Measurements from ENCODE around the gene NSUN7. TPM values are rescaled to one million over a fixed set of nuclear protein-coding genes. Genes with fewer than 3 reads are reported as not detected.

Gene NSUN7
- total RNA-seq, 6 experiments from 2014 or later, result 0.18 to 0.61 (median 0.36) TPM

DNA sequence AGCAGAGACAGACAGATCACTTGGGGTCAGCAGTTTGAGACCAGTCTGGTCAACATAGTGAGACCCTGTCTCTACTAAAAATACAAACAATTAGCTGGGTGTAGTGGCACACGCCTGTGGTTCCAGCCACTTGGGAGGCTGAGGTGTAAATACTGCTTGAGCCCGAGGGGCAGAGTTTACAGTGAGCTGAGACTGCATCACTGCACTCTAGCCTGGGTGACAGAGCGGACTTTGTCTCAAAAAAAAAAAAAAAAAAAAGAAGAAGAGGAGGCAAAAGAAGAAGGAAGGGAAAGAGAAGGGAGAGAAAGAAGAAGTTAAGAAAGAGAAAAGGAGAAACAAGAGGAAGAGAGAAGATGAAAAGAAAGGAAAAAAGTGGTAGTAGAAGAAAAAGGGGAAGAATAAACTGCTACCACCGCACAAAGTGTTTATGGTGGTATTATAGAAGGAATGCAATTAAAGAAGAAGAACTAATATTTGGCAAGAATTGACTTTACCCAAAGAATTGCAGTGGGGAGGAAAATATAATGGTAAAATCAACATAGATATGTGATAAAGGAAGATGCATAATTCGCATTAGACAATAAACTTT lies 19.6 kb upstream of the NSUN7 start:
- Histone ChIP-seq H3K9me3 (no peaks in the 10 kb centered on the region), H3K36me3 (no peaks in the 10 kb centered on the region), H3K27me3 (no peaks in the 10 kb centered on the region), H3K27ac (no peak overlapping the region), H3K4me1 (peaks cover 0 to 13% (median 0%) of the 10 kb centered on the region in 4 donors), H3K4me3 (no peak overlapping the region)
- intact Hi-C loops (cut with DNase I), result loop anchor here in 1 of 2 donors (10.0 kb wide), 1 partner anchor 165 kb away; no protein-coding TSS in a partner anchor
- WGBS (ENCODE audit: insufficient coverage, low coverage, low lambda C conversion rate, missing lambda C conversion rate), result 70% methylated on average over 5 of the region's 5 CpGs
- DNase-seq (no peak), ATAC-seq (no peak)
- TF ChIP-seq, protein P1, sequence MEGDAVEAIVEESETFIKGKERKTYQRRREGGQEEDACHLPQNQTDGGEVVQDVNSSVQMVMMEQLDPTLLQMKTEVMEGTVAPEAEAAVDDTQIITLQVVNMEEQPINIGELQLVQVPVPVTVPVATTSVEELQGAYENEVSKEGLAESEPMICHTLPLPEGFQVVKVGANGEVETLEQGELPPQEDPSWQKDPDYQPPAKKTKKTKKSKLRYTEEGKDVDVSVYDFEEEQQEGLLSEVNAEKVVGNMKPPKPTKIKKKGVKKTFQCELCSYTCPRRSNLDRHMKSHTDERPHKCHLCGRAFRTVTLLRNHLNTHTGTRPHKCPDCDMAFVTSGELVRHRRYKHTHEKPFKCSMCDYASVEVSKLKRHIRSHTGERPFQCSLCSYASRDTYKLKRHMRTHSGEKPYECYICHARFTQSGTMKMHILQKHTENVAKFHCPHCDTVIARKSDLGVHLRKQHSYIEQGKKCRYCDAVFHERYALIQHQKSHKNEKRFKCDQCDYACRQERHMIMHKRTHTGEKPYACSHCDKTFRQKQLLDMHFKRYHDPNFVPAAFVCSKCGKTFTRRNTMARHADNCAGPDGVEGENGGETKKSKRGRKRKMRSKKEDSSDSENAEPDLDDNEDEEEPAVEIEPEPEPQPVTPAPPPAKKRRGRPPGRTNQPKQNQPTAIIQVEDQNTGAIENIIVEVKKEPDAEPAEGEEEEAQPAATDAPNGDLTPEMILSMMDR (IDR thresholded peaks at IDR 0.05), result no peak
- TF ChIP-seq POLR2A (IDR thresholded peaks at IDR 0.05), result no peak

DNA sequence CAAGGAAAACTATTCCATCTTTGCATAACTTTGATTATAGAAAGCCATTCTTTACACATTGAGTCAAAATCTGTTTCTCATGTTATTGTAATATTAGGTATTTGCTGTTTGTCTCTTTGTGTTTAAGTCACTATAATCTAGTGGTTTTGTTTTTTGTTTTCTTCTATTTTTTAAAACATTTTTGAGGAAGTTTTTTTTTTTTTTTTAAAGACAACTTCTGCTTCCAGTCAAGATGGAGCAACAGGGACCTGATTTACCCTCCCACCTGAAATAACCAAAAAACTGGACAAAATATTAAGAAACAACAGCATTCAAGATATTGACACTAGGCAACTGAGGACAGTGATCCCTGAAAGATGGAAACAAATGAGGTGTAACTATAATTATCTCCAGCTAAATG lies 18.4 kb upstream of the NSUN7 start:
- H3K4me3 ChIP-seq, result no peak overlapping the region
- no peaks in the 10 kb centered on the region for H3K27me3 ChIP-seq
- peak overlapping the region in 2 of 3 donors; percentile 53 to 55 for H3K27ac ChIP-seq
- H3K36me3 ChIP-seq, result no peaks in the 10 kb centered on the region
- no peak for TF ChIP-seq POLR2A (IDR thresholded peaks at IDR 0.05)
- TF ChIP-seq, protein P1 (IDR thresholded peaks at IDR 0.05), result no peak
- DNase-seq, result no peak
- H3K4me1 ChIP-seq, result peaks cover 0 to 13% (median 0%) of the 10 kb centered on the region in 4 donors
- no peak for ATAC-seq
- no peaks in the 10 kb centered on the region for H3K9me3 ChIP-seq
- intact Hi-C loops (cut with DNase I), result loop anchor here in 1 of 2 donors (10.0 kb wide), 1 partner anchor 163 kb away; no protein-coding TSS in a partner anchor

DNA sequence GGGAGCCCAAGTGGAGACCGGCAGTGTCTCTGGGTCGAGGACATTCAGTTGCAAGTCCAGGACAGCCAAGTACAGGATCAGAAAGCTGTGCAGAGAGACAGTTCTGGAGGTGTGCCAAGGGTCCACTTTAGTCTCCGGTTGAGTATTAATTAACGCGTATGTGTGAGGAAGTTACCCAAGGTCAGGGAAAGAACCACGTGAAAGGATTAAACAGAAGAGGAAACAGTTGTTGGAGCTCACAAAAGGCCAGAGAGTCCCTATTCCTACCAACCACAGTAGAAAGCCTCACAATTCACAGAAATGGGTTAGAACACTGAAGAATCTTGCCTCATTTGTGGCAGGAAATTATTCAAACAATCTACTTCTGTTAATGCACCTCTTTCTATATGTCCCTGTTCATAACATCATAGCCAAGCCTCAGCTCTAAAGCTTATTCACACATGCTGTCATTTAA lies 17.9 kb upstream of the NSUN7 start:
- Histone ChIP-seq H3K4me1 (peaks cover 0 to 13% (median 0%) of the 10 kb centered on the region in 4 donors), H3K36me3 (no peaks in the 10 kb centered on the region), H3K27me3 (no peaks in the 10 kb centered on the region), H3K9me3 (no peaks in the 10 kb centered on the region), H3K27ac (peak overlapping the region in 2 of 3 donors; percentile 53 to 55), H3K4me3 (no peak overlapping the region)
- intact Hi-C loops (cut with DNase I), result loop anchor here in 1 of 2 donors (10.0 kb wide), 1 partner anchor 163 kb away; no protein-coding TSS in a partner anchor
- DNase-seq, result peak in 2 of 3 donors; percentile 54 to 72
- 0% methylated on average over 6 of the region's 6 CpGs for WGBS (ENCODE audit: insufficient coverage, low coverage, low lambda C conversion rate, missing lambda C conversion rate)
- peak; percentile 74 to 86 (median 81) for ATAC-seq
- TF ChIP-seq, protein P1 (IDR thresholded peaks at IDR 0.05), result no peak
- TF ChIP-seq POLR2A (IDR thresholded peaks at IDR 0.05), result no peak

DNA sequence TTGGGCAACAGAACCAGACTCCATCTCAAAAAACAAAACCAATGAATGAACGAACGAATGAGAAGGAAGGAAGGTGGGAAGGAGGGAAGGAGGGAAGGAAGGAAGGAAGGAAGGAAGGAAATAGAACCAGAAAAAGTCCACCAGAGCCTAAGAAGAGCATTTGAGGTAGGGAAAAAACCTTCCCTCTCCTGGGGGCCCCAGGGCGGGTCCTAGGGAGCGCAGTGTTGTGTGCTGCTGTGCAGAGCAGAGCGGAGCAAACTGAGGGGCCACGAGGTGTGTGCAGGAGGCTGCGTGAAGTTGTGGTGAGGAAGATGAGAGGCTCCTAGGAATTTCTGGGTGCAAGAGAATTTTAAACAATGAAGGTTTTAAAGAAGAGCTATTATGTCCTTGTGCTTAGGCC lies 16.0 kb upstream of the NSUN7 start:
- H3K27me3 ChIP-seq, result no peaks in the 10 kb centered on the region
- peaks cover 0 to 7% (median 0%) of the 10 kb centered on the region in 4 donors for H3K4me1 ChIP-seq
- ATAC-seq (peak in 1 of 4 donors; percentile 9), DNase-seq (no peak)
- intact Hi-C loops (cut with DNase I), result loop anchor here in 1 of 2 donors (10.0 kb wide), 1 partner anchor 161 kb away; no protein-coding TSS in a partner anchor
- H3K27ac ChIP-seq, result no peak overlapping the region
- H3K9me3 ChIP-seq, result no peaks in the 10 kb centered on the region
- WGBS (ENCODE audit: insufficient coverage, low coverage, low lambda C conversion rate, missing lambda C conversion rate), result 60% methylated on average over 4 of the region's 7 CpGs
- TF ChIP-seq, protein P1 (IDR thresholded peaks at IDR 0.05), result no peak
- TF ChIP-seq POLR2A (IDR thresholded peaks at IDR 0.05), result no peak
- H3K36me3 ChIP-seq, result no peaks in the 10 kb centered on the region
- H3K4me3 ChIP-seq, result no peak overlapping the region
